GM19452 (cell line): Measurements from ENCODE around the gene APOB.

Experiments
- ATAC-seq: cut with Tn5 transposase; IDR thresholded peaks from one replicate; pipeline ENCODE4 v1.9.1; 2021; ENCODE audit not compliant: unreplicated experiment

The APOB gene

DNA sequence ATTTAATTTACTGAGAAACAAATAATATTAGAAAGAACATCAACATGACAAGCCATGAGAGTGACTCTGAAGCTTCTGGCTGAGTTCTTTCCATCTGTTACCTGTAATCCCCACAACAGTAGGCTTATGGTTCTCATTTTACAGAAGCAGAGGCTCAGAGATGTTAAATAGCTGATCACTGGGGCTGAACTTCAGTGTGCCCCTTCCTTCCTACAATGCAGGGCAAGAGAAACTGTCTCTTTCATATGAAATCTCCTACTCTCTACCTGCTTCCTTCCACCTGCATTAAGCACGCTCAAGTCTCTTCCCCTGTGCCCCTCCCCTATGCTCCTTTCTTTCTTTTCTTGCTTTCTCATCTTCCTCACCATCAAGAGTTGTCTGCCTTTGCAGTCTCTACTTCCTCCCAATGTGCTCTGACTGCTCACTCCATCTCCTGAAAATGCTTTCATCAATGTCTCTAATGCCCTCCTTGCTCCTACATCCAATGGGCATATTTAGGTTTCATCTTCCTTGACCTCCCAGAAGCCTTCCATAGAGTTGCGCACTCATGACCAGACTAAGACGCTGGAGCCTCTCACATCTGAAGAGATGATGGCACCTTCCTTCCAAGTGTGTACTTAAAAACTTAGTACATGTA lies 23.7 kb downstream of the APOB start:
- no peak for ATAC-seq

DNA sequence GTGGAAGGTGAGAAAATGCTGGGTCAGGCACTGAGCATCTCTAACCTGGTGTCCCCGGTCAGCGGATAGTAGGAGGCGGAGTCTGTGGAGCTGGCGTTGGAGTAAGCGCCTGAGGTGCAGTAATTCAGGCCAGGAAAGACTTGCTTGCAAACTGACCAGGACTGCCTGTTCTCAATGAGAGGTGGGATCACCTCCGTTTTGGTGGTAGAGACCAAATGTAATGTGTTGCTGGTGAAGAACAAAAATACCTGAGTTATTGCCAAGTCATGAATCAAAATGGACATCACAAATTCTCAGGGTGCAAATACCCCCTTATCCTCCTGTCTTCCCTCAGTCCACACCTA lies 24.2 kb downstream of the APOB start:
- no peak for ATAC-seq

DNA sequence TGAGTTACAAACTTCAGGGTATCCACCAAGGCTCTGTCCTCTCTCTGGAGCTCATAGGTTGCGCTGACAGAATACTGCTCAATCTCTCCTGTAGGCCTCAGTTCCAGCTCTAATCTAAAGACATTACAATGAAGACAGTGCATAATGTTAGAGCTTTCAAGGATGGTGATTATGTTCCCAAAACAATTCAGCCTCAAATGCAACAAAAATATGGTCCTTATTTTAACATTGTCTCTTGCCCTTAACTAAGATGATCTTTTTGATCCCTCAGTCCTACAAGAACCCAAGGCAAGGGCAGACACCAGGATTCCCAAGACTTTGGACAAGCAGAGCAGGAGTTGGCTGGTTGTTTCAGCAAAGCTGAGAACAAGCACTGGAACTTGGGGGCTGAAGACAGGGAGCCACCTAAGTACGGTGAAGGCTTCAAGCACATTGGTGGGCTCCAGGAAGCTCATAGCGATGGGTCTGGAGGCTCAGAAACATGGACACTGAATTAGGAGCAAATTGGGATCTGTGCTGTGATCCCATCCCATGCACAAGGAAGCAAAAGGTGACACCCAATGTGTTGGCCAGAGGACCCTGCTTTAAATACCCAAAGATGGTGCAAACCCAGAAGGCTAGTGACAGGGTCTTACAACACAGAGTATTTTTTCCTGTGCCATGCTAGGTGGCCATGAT lies 24.7 kb downstream of the APOB start:
- no peak for ATAC-seq

DNA sequence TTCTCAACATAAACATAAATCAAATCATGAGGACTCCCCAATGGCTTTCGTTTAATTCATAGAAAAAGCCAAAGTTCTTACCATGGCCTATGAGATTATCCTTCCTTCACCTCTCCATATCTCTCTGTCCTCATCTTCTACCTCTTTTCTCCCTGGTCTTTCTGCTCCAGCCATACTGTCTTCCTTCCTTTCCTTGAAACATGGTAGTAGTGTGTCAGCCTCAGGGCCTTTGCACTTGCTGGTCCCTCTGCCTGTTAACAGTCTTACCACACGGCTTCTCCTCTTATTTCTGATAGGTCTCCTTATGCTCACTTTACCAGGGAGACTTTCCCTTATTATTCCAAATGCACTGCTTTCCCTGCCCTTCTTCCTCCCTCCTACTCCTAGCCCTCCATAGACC lies 25.6 kb downstream of the APOB start:
- no peak for ATAC-seq

DNA sequence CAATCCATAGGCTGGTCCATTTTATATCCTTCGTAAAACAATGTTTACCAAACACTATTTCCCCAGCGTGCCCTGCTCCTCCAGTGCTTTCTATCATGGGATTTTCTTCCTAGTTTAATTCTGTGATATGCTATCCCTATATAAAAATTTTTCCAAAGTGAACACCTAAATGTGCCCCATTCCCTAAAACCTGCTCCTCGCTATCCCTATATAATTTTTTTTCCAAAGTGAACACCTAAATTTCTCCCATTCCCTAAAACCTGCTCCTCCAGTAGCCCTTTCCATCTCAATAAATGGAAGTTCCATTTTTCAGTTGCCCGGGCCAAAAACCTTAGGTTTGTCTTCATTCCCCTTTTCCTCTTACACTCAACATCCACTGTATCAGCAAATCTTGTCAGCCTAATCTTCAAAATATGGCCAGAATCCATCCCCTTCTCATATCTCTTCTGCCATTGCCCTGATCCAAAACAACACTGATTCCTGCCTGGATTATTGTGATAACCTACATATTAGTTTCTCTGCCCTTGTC lies 26.1 kb downstream of the APOB start:
- ATAC-seq = no peak

DNA sequence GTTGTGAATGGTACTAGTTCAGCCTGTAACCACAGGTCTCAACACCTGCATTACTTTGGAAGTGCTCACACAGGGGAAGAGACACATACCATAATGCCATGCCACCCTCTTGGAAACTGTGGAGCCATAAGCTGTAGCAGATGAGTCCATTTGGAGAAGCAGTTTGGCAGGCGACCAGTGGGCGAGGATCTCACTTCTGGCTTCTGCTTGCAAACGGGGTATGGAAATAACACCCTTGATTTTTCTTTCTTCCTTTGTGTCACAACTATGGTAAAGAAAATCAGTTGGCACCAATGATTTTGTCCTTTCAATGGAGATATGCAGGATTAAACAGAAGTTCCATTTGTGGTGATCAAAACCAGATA lies 28.6 kb downstream of the APOB start:
- no peak for ATAC-seq

DNA sequence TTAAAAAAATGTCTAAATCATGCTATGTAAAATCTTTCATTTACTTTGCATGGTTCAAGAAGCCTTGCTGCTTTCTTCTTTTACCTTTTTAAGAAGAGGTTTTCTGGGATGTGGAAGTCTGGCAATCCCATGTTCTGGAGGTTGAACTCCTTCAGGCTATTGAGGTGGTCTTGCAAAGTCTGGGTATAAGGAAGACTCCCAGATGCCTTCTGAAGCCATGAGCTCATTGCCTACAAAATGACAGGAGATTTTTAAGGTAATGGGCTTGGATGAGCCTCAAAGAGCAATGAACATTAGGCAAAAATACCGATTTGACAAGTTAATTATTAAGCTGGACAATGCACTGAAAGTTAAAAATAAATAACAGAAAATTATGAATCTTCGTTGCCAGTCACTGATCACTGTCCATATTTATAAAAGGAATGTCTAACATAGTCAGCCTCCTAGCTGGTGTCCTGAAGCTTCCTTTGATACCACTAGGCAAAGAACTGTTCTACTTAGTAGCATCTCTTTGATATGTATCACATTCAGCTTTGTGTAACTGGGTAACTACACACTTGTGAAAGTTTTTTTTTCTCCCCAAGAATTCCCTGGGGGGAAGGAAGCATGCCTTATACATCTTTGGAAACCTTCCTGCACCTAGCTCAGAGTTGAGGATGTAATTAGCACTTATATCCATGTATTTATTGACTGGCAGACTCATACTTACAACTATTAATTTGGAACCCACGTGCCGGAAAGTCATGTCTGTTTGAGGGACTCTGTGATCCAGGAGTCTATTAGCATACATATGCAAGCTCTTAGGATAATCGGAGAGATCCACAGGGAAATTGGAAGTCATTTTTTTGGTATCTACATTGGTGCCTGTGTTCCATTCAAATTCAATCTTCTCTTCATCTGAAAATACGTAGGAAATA lies 29.3 kb downstream of the APOB start:
- no peak for ATAC-seq

DNA sequence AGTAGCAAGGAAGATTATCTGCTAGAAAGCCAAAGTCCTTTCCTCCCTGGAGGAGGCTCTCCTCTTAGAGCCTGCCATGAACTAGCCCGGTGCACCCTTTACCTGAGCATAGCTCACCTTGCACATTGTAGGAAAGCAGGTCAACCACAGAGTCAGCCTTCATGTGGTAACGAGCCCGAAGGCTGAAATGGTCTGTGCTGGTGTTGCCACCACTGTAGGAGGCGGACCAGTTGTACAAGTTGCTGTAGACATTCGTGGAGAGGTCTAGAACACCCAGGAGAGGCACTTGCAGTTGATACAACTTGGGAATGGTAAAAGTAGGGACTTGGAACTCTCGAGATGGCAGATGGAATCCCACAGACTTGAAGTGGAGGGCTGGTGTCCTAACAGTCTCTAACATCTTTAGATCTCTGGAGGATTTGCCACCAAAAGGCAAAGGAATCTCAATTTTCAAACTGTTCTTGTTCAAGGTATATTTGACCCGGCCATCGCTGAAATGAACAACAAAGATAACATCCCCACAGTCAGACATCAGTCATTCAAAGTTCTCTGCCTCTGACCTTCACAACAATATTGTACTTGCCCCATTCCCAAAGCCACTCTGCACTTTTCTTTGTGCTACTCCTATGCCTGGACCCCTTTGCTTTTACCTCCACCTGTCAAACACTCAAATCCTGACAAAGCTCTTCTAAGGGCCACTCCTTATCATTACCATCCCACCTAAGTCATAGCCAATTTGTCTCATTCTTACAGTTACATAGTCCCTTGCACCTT lies 30.6 kb downstream of the APOB start:
- no peak for ATAC-seq

DNA sequence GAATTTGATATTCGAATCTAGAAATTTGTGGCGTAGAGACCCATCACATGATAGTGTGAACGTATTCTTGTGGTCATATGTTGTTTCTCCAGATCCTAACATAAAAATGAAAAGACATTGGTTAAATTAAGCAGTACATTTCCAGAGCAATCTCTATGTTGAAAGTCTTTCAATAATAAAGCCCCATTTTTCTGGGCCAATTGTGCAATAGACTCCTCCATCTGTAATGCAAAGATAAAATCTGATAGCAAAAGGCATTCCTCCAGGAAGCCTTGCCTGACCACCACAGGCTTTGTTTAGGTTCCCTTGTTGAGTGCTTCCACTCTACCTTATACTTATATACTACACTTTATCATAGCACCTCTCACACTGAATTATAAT lies 31.3 kb downstream of the APOB start:
- no peak for ATAC-seq

DNA sequence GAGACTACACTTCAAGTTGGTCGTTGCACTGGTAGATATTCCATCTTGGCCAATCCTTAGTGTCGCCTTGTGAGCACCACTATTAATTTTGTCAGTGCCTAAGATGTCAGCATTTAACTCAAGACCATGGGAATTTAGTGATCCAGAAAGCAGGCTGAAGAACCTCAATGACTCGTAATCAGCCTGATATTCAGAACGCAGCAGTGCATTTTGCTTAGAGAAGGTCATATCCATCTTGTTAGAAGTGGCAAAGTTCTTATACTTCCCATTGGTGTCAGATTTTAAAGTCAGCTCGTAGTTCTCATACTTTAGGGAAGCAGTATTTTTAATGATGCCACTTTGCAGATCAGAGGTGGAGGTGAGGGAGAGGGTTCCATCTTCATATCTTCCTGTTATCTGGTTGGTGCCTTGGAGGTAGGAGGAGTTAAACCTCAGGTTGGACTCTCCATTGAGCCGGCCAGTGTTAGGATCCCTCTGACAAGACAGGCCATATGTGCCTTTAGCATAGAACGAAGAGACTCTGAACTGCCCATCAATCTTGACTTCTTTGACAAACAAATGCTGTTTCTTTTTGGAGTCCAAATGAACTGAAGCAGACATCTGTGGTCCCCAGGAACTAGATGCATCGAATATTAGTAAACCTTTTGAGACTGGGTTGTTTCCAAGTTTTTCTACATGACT lies 31.9 kb downstream of the APOB start:
- ATAC-seq = no peak

DNA sequence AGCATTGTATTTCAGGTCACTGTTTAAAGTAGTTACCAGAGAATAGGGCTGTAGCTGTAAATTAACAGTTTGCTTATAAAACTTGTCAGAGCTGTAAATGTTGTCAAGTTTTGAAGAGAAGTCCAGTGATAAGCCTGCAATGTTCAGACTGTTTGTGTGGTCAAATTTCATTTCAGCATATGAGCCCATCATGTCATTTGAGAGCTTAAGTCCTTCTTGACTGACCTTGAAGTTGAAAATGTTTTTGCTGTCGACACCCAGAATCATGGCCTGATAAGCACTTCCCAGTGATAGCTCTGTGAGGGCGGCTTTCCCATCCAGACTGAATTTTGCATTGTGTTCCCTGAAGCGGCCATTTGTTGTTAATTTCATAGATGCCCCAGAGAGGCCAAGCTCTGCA lies 32.4 kb downstream of the APOB start:
- no peak for ATAC-seq

DNA sequence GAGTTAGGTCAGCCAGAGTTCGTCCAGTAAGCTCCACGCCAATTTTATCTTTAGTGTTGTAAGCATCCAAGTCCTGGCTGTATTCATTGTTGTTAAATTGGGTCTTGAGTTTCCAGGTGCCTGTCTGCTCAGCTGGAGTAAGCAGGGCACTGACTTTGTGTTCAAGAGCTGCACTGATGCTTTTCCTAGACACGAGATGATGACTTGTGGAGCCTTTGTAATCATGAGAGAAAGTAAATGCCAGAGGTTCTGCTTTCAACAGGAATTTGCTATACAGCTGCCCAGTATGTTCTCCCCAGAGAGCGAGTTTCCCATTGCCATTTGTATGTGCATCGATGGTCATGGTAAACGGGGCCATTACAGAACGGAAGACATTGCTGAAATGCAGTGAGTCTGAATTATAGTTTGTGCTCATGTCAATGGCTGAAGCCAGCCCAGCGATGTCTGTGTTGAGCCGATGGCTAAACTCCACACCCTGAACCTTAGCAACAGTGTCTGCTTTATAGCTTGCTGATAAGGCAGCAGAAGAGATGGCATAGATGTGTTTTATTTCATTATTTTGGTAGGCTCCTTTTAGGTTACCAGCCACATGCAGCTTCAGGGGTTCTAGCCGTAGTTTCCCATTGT lies 32.9 kb downstream of the APOB start:
- ATAC-seq = no peak

DNA sequence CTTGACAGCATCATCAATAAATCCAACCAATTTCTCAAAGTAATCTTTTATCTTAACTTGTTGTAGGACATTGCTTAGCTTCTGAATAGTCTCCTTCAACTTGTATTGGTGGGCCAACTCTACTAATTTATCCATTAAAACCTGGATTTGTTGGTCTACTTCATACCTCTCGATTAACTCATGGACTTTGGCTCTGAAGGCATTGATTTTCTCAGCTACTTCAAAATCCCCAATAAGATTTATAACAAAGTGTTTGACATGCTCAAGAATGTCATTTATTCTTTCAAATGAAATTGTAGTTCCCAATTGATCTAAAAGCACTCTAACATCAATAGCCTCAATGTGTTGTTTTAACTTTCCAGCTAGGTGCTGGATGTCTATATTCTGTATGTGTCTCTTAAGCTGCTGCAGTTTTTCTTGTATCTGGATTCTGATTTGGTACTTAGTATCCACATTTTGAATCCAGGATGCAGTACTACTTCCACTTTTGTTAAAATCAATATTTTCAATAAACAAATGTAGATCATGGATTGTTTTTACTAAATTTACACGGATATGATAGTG lies 34.1 kb downstream of the APOB start:
- ATAC-seq = no peak

DNA sequence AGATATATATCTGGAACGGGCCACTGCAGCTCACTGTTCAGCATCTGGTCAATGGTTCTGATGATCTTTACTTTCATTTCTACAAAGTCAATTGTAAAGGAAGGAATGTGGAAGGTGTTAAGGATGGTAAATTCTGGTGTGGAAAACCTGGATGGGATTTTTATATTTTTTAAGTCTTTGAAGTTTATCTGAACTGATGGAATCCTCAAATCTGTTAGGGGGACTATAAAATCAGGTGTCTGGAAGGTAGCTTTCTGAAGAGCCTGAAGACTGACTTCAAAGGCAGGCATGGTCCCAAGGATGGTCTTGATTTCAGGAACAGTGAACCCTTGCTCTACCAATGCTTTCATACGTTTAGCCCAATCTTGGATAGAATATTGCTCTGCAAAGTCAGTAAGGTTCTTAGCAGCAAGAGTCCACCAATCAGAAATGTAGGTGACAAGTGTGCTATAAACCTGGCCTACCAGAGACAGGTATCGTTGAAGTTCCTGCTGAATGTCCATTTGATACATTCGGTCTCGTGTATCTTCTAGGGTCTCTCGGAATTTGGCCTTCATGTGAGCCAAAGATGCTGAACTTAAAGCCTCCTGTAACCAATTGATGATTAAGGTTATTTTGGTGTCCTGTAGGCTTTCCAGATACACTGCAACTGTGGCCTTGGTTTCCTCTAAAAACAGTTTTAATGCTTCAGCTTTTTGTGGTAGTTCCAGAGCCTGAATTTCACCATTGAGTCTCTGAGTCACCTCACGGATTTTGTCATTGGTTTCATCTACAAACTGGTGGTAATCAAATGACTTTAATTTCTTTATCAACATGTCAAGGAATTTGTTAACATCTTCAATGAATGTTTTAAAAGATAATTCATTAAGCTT lies 34.8 kb downstream of the APOB start:
- no peak for ATAC-seq

DNA sequence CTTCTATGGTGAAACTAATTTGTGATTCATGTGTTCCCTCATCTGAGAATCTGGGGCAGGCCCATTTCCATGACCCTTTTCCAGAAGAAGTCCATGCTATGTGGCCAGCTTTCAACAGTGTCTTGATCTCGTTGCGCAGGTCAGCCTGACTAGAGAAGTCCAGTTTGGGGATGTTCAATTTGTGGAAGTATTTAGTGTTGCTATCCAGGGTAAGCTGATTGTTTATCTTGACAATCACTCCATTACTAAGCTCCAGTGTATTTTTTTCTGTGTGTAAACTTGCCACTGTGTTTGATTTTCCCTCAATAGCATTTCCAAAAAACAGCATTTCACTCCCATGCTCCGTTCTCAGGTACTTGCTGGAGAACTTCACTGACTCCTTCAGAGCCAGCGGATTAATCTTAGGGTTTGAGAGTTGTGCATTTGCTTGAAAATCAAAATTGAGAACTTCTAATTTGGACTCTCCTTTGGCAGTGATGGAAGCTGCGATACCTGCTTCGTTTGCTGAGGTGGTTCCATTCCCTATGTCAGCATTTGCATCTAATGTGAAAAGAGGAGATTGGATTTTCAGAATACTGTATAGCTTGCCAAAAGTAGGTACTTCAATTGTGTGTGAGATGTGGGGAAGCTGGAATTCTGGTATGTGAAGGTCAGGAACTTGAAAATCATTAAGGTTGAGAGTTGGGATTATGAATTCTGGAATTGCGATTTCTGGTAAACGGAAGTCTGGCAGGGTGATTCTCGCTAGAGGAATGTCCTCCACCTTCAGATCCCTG lies 35.7 kb downstream of the APOB start:
- ATAC-seq = no peak

DNA sequence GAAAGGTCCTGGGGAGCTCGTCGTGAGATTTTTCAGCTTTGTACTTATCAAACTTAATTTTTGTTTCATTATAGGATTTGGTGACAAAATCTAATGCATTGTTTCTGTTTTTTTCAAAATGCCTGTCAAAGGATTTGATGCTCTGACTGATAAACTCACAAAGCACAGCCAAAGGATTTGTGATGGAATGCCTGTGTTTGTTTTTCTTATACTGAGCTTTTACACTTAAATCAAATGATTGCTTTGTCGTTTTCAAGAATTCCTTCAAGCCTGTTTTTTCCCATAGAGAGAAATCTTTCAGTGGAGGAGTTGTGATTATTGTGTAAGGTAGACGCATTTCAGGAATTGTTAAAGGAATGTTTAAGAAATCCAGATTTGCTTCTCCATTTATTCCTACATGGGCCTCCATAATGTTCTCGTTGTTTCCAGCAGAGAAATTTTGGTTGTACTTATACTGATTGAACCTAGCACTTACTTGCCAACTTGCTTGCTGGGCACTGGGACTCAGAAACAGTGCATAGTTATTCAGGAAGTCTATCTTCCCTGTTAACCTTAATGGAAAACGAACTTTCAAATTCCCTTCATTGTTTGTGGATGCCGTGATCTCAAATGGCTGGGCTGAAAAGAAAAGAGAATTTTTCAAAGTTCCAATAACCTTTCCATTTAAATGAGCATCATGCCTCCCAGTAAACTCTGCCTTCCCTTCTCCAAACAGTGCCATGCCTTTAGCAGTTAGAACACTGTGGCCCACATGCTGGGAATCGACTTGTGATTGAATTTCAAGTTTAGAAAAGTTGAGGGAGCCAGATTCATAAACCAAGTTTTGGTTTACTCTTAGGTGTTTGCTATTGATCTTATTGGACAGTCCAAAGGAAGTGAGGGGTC lies 36.5 kb downstream of the APOB start:
- no peak for ATAC-seq

DNA sequence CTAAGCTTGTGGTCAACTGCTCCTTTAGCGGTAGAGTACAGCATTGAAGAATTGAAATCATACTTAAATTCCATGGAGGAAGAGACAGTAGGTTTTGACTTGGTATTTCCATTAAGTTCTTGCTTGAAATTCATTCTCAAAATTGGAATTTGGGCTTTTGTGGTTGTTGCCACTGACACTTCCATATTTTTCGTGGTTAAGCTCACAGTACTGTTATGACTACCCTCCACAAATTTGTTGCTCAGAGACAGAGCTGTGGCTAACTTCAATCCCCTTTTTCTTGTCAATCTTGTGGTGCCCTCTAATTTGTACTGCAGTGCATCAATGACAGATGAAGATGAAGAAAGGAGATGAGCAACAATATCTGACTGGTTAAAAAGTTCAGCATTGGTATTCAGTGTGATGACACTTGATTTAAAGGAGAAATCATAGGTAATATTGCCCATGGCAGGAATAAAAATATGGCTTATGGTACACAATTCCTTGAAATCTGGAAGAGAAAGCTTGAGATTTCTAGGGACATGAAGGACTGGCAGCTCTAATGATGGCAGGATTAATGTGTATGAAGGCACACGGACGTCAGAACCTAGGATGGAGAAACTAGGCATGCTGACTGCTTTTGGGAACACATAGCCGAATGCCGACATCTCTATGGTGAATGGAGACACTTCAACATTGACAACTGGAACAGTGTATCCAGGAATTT lies 37.3 kb downstream of the APOB start:
- no peak for ATAC-seq
